GM21526 (cell line): ENCODE data around the gene TMEM91.
A peak's percentile ranks its signal among the peaks of the same experiment; 100 is the strongest.
"Not testable (repeated sequence)": the region's sequence is repeated elsewhere in the genome, so short reads cannot be mapped to it uniquely, and the experiment has no call there.

Experiments used
- ATAC-seq: cut with Tn5 transposase; IDR thresholded peaks from one replicate; pipeline ENCODE4 v1.9.1; 2021; ENCODE audit warnings: moderate library complexity; ENCODE audit not compliant: unreplicated experiment, low FRiP score

Gene TMEM91

GRCh38 chr19:41373993-41374392, 2.3 kb upstream of the TMEM91 start:
- no peak for ATAC-seq

GRCh38 chr19:41376998-41377365, 649 bp downstream of the TMEM91 start:
- no peak for ATAC-seq

GRCh38 chr19:41377977-41378709, 1.8 kb downstream of the TMEM91 start:
- no peak for ATAC-seq

- not testable (repeated sequence) for ATAC-seq
Observed at GRCh38 chr19:41381536-41381935, 5.2 kb downstream of the TMEM91 start.

GRCh38 chr19:41384351-41384750, 8.0 kb downstream of the TMEM91 start:
- no peak for ATAC-seq

GRCh38 chr19:41386442-41386841, 10.1 kb downstream of the TMEM91 start:
- no peak for ATAC-seq

- no peak for ATAC-seq
Observed at GRCh38 chr19:41391618-41392017, 15.3 kb downstream of the TMEM91 start.

GRCh38 chr19:41392775-41393174, 16.4 kb downstream of the TMEM91 start:
- ATAC-seq, result no peak

GRCh38 chr19:41395355-41395754, 19.0 kb downstream of the TMEM91 start:
- ATAC-seq, result no peak

- ATAC-seq, result peak; percentile 73
Observed at GRCh38 chr19:41397086-41398049, 21.0 kb downstream of the TMEM91 start, which contains the start of the genes BCKDHA and EXOSC5. BCKDHA (plus strand) TSS chr19:41397818; CDS start chr19:41397828, 10 bp downstream. EXOSC5 (minus strand) TSS chr19:41397359; CDS start chr19:41397328, 31 bp downstream.

- no peak for ATAC-seq
Observed at GRCh38 chr19:41398050-41398418, 21.7 kb downstream of the TMEM91 start.

- ATAC-seq, result no peak
Observed at GRCh38 chr19:41398598-41398997, 22.3 kb downstream of the TMEM91 start.

- no peak for ATAC-seq
Observed at GRCh38 chr19:41399091-41399490, 22.8 kb downstream of the TMEM91 start.

GRCh38 chr19:41399525-41399924, 23.2 kb downstream of the TMEM91 start:
- no peak for ATAC-seq

GRCh38 chr19:41401483-41401882, 25.1 kb downstream of the TMEM91 start:
- ATAC-seq, result no peak

GRCh38 chr19:41402010-41402409, 25.7 kb downstream of the TMEM91 start:
- ATAC-seq, result no peak

GRCh38 chr19:41403181-41403970, 27.0 kb downstream of the TMEM91 start:
- ATAC-seq, result no peak

GRCh38 chr19:41405776-41406175, 29.4 kb downstream of the TMEM91 start:
- no peak for ATAC-seq

GRCh38 chr19:41407271-41407670, 30.9 kb downstream of the TMEM91 start:
- ATAC-seq, result no peak

GRCh38 chr19:41408256-41408655, 31.9 kb downstream of the TMEM91 start:
- ATAC-seq, result no peak

- ATAC-seq, result not testable (repeated sequence)
Observed at GRCh38 chr19:41408846-41409245, 32.5 kb downstream of the TMEM91 start.
